ENCODE data around the gene SEMG1. TPM values are rescaled to one million over a fixed set of nuclear protein-coding genes. Genes with fewer than 3 reads are reported as not detected.

Gene SEMG1
- total RNA-seq, 1 donor from 2014 or later: not detected

DNA sequence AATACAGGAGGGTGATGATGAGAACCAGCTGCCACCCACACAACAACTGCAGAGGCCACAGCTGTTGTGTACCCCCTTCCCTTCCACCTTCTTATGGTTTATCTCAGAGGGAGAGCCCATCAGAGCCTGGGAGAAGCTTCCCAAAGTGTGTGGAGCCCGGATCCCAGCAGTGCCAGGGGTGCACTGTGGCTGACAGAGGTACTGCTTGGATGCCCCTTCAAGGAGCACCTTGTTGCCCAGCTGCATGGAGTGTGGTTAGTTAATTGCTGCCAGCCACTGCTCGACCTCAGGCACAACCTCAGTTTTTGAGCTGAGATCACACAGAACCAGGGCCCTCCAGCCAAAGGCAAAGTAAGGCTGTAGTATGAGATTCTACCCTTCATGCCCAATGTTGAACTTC, 19.1 kb upstream of the SEMG1 start:
- DNase-seq (ENCODE audit: low spot score in 2 of 2): no peak
- Histone ChIP-seq H3K36me3 (no peaks in the 10 kb centered on the region), H3K9me3 (no peaks in the 10 kb centered on the region), H3K4me1 (no peaks in the 10 kb centered on the region), H3K4me3 (no peak overlapping the region), H3K27me3 (no peaks in the 10 kb centered on the region), H3K27ac (no peak overlapping the region)
- TF ChIP-seq, protein P1, sequence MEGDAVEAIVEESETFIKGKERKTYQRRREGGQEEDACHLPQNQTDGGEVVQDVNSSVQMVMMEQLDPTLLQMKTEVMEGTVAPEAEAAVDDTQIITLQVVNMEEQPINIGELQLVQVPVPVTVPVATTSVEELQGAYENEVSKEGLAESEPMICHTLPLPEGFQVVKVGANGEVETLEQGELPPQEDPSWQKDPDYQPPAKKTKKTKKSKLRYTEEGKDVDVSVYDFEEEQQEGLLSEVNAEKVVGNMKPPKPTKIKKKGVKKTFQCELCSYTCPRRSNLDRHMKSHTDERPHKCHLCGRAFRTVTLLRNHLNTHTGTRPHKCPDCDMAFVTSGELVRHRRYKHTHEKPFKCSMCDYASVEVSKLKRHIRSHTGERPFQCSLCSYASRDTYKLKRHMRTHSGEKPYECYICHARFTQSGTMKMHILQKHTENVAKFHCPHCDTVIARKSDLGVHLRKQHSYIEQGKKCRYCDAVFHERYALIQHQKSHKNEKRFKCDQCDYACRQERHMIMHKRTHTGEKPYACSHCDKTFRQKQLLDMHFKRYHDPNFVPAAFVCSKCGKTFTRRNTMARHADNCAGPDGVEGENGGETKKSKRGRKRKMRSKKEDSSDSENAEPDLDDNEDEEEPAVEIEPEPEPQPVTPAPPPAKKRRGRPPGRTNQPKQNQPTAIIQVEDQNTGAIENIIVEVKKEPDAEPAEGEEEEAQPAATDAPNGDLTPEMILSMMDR (IDR thresholded peaks at IDR 0.05): no peak
- intact Hi-C loops (cut with DNase I): no loop called here

DNA sequence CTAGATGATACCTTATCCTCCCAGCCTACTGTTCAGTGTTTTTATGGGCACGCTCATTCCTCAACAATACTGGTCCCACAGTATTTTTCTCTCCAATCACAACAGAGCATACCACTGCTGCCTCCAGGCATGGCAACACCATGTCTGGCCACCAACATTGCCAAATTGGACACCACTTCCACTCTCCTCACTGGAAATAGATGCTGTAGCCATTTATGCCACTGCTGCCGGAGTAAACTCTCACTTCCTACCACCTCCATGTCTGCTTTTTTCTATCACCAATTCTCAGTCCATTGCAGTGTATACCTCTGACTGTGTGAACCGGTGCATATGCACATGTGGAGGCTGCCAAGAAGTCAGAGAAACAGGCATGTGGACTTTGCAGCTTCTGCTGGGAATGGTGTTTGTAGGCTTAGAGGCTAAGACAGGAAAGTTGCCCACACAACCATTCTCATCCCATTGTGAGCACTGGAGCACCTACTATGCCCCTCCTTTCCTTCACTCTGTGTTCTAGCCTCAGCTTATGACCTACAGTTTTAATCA, 17.7 kb upstream of the SEMG1 start:
- no peak overlapping the region for H3K4me3 ChIP-seq
- no peak overlapping the region for H3K27ac ChIP-seq
- H3K27me3 ChIP-seq: no peaks in the 10 kb centered on the region
- TF ChIP-seq, protein P1 (IDR thresholded peaks at IDR 0.05): no peak
- H3K36me3 ChIP-seq: no peaks in the 10 kb centered on the region
- no peaks in the 10 kb centered on the region for H3K4me1 ChIP-seq
- no peak for DNase-seq (ENCODE audit: low spot score in 2 of 2)
- intact Hi-C loops (cut with DNase I): no loop called here
- H3K9me3 ChIP-seq: no peaks in the 10 kb centered on the region

DNA sequence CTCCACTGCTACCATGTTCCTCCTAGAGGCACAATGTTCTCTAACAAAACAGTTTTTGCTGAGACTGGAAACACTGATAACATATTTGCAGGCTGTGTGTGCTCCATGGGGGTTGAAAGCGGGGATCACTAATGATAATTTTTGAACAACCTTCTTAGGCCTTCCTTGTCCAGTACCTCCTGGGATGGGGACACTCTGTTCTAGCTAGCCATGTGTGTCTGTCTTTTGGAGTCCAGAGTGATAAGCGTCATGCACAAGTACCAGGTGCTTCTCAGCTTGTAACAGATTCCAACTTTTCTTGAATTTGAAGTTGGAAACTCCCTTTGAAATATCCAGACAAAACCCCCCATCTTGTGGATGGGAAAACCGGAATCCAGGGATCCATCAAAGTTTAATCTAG, 17.0 kb upstream of the SEMG1 start:
- Histone ChIP-seq H3K9me3 (no peaks in the 10 kb centered on the region), H3K27me3 (no peaks in the 10 kb centered on the region), H3K36me3 (no peaks in the 10 kb centered on the region), H3K27ac (no peak overlapping the region), H3K4me3 (no peak overlapping the region), H3K4me1 (no peaks in the 10 kb centered on the region)
- TF ChIP-seq, protein P1 (IDR thresholded peaks at IDR 0.05): no peak
- intact Hi-C loops (cut with DNase I): no loop called here
- DNase-seq (ENCODE audit: low spot score in 2 of 2): no peak

DNA sequence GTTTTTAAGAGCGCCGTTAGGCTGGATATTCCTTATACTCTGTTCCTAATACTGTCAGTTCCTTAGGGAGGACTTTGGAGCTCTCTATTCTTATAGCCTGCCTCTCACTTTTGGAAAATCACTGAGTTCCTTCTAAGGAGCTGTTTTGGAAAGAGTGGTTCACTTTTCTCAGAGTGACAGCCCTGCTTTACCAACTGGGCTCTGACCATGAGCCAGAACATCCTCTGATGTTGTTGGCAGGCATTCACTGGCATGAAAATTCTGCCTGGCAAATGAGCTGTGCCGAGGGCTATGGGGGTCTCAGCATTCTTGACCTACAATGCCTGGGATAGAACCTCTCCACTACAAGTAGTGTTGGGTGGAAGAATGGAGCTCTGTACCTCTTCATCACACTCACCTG, 14.9 kb upstream of the SEMG1 start:
- TF ChIP-seq, protein P1 (IDR thresholded peaks at IDR 0.05): no peak
- Histone ChIP-seq H3K4me1 (no peaks in the 10 kb centered on the region), H3K27me3 (no peaks in the 10 kb centered on the region), H3K9me3 (no peaks in the 10 kb centered on the region), H3K4me3 (no peak overlapping the region), H3K27ac (no peak overlapping the region), H3K36me3 (no peaks in the 10 kb centered on the region)
- intact Hi-C loops (cut with DNase I): no loop called here
- DNase-seq (ENCODE audit: low spot score in 2 of 2): no peak

DNA sequence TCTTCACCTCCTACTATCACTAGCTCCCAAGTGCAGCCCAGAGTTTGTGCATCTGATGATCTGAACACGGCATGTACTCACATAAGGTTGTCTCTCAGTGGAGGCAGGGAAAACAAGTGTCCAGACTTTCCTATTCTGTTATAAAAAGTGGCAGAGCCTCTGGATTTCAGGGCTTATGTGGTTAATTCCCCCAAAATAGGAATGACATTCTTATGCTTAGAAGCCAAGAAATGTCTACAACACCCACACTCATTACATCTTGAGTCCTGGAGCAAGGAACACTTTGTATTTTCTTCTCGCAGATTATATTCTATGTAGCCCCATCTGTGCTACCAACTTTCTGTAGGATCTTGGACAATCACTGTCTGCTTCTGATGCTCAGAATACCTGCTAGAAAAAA, 13.5 kb upstream of the SEMG1 start:
- TF ChIP-seq, protein P1 (IDR thresholded peaks at IDR 0.05): no peak
- no peak for DNase-seq (ENCODE audit: low spot score in 2 of 2)
- intact Hi-C loops (cut with DNase I): no loop called here
- Histone ChIP-seq H3K27ac (no peak overlapping the region), H3K4me1 (no peaks in the 10 kb centered on the region), H3K27me3 (no peaks in the 10 kb centered on the region), H3K4me3 (no peak overlapping the region), H3K36me3 (no peaks in the 10 kb centered on the region), H3K9me3 (no peaks in the 10 kb centered on the region)

DNA sequence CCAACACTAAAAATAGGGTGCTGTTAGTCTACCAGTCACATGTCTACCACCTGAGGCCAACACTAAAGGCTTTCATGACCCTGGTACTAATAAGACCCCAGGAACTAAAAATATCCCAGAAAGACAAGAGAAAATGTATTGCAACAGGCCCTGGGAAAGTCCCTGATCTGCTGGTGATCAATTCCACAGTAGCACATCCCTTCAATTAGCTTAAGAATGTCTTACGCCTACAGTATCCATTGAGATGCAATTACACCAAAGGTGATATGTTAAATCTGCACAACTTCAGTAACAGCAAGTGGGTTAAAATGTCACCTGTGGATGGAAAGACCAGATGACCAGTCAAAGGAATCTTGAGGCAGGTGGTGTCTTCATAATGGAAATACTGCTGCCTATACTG, 3.1 kb downstream of the SEMG1 start:
- DNase-seq (ENCODE audit: low spot score in 2 of 2): no peak
- H3K27me3 ChIP-seq: no peaks in the 10 kb centered on the region
- H3K27ac ChIP-seq: no peak overlapping the region
- no peaks in the 10 kb centered on the region for H3K4me1 ChIP-seq
- H3K36me3 ChIP-seq: no peaks in the 10 kb centered on the region
- TF ChIP-seq, protein P1 (IDR thresholded peaks at IDR 0.05): no peak
- no peak overlapping the region for H3K4me3 ChIP-seq
- intact Hi-C loops (cut with DNase I): no loop called here
- no peaks in the 10 kb centered on the region for H3K9me3 ChIP-seq

Measured in ascending aorta (tissue), 2 donors.